GM18951 (cell line): ENCODE measurements around the gene MGAT4C.

Experiments
- POLR2A ChIP-seq: IDR thresholded peaks from 4 replicates; pipeline ENCODE4 v1.6.1; 2011; ENCODE audit warnings: mild to moderate bottlenecking; ENCODE audit not compliant: insufficient read length, insufficient read depth; ENCODE audit errors: extremely low read depth
- in situ Hi-C: fragments of 300-500 bp; cut with MboI; formaldehyde crosslinking; loops from one replicate; pipeline ENCODE4 v1.12.0; 2022; ENCODE audit warnings: low sequenced_read_pairs, mixed read lengths, inconsistent platforms; ENCODE audit not compliant: unreplicated experiment

Gene MGAT4C

DNA sequence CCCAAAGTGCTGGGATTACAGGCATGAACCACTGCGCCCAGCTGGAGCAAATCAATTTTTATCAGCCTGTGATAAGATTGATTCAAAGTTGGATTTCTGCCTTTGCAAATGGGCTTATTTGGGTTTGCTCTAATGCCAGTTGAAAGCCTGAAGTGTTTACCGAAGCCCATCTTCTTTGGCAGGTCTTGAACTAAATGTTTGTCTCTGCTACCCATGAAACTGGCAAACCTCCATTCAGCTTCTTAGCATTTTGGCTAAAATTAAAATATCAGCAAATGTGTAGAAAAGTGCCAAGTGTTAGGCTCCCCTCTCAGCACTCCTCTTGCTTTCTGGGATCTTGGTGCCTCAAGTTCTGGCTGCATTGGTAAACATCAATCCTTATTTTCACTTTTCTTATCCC lies 61.5 kb downstream of the MGAT4C start:
- TF ChIP-seq POLR2A, result no peak
- in situ Hi-C loops, result no loop called here

DNA sequence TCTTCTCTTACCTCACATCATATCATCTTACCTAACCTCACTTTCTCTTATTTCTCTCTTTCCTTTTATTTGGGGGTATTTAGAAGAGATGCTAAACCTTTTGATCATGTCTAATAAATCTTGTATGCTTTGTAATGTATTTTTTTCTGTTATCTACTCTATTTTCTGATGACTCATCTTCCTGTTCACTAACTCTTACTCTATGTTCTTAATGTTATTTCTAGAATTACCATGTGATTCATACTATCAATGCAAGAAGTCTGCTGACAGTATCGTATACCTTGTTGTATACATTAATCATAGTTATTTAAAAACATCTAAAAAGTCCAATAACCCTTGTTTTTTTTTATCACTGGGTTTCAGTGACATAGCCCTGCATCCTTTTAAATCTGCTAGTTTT lies 62.3 kb downstream of the MGAT4C start:
- in situ Hi-C loops, result no loop called here
- TF ChIP-seq POLR2A, result no peak

DNA sequence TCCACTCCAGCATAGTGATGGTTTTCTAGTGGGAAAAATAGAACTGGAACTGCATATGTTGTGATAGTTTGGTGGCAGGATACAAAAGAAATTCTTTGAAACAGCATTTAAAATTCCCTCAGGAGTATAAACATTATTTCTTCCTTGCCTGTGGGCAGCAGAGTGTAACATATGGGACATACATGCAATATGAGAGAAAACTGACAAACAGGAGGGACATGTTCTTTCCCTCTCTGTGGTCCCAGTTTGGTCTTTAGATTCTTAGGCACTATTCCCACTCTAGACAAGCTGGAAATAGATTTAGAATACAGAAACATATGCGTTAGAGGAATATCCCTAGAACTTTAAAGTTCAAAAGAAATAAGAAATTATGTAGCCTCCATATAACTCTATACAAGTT lies 68.0 kb downstream of the MGAT4C start:
- in situ Hi-C loops, result no loop called here
- no peak for TF ChIP-seq POLR2A

DNA sequence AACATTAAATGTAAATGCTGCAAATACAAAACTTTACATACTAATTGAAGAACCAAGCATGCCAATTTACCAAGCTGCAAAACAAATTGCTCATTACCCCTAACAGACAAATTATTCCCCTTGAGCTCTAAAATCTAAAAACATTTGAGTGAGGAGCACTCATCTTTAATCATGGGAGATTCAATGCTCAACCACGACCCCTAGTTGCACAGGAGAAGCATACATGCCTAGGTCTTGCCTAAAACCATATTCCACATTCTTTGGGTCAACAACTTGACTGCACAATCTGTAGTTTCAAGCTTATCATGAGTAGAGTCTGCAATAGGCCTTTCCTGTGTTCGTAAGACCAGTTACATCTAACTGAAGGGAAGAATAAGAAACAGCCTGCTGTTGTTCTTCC lies 69.7 kb downstream of the MGAT4C start:
- in situ Hi-C loops, result no loop called here
- TF ChIP-seq POLR2A, result no peak

- no peak for TF ChIP-seq POLR2A
- in situ Hi-C loops, result no loop called here
Measured at GRCh38 chr12:86179855-86180254, 76.3 kb downstream of the MGAT4C start.

- no peak for TF ChIP-seq POLR2A
- in situ Hi-C loops, result no loop called here
Measured at GRCh38 chr12:86174188-86174587, 82.0 kb downstream of the MGAT4C start.

DNA sequence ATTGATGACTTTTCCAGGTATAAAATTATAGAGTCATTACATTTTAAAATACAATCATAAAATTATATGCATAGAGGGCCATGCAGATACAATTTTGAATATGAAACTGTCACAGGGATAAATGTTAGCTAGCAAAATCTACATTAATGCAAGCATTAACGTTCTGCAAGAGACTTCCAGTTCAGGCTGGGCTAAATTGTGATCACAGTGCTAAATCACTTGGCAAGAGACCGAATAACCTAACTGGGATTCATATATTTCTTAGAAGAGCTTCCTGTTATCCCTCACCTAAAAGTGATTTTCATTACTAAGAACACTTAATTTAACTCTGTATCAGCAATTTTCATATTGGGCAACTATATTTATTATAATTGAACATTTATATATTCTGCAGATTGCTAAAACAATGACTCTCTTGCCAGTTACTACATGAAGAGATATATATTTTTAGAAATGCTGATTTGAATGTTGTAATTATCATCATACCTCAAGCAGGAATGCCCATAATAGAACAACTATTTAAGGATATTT lies 83.2 kb downstream of the MGAT4C start:
- no peak for TF ChIP-seq POLR2A
- in situ Hi-C loops, result no loop called here

DNA sequence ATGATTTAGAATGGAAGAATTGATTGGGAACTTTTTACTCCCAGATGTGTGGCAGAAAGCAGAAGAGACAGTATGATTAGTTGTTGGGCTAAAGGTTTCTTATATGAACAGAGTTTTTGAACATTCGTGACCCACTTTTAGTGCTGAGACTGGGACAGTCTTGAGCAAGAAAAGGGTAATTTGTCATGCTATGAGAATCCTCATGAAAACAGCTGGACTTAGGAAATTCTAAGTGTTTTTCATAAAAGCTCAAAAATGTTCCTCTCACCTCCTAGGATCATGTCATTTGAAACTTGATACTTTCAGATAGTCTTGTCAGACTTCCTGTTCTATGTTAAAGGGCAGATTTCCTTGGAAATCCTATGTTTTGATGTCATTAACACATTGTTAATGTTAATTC lies 86.1 kb downstream of the MGAT4C start:
- TF ChIP-seq POLR2A, result no peak
- in situ Hi-C loops, result no loop called here

GRCh38 chr12:86158956-86159355 lies 97.2 kb downstream of the MGAT4C start:
- in situ Hi-C loops, result no loop called here
- TF ChIP-seq POLR2A, result no peak

- in situ Hi-C loops, result no loop called here
Measured at GRCh38 chr12:86154620-86155019, 101.6 kb downstream of the MGAT4C start.

DNA sequence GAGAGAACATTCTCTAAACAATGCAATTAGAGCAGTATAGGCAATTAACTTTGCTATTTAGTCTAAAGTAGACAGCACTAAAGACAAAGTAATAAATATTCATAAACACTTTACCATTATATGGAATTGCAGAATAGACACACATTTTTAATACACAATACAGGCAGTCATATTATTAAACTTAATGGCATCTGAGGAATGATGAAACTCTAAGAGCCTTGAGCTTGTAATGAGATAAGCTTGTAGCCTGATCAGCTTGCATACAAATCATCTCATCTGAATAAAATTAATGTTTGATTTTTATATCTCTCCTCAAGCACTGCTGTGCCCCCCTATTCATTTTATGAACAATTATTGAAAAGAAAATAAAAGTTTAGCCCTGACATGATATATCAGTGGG lies 107.6 kb downstream of the MGAT4C start:
- TF ChIP-seq POLR2A, result no peak
- in situ Hi-C loops, result no loop called here

More at GRCh38 chr12:86154620-86155019, 101.6 kb downstream of the MGAT4C start:
- TF ChIP-seq POLR2A, result no peak

GRCh38 chr12:86148071-86148470 lies 108.1 kb downstream of the MGAT4C start:
- TF ChIP-seq POLR2A, result no peak
- in situ Hi-C loops, result no loop called here

- in situ Hi-C loops, result no loop called here
- TF ChIP-seq POLR2A, result no peak
Measured at GRCh38 chr12:86145156-86145555, 111.0 kb downstream of the MGAT4C start.

- no peak for TF ChIP-seq POLR2A
- in situ Hi-C loops, result no loop called here
Measured at GRCh38 chr12:86143162-86143561, 113.0 kb downstream of the MGAT4C start.

DNA sequence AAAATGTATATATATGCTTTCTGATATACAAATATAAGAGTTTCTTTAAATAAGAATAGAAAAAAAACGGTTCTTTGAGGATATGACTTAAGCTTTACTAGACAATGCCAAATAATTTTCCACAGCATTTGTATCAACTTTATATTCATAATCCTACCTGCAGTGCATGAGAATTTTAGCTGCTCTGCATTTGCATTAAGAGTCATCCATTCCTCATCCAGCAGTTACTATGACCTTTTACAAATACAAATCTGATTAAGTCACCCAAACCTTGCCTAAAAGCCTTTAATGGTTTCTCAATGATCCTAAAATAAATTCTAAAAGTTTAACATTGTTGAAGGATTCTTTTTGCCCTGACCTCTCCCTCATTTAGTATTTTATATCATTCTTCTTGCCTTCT lies 116.5 kb downstream of the MGAT4C start:
- no peak for TF ChIP-seq POLR2A
- in situ Hi-C loops, result no loop called here
